ENCODE results near the gene NALCN.
A peak's percentile ranks its signal among the peaks of the same experiment; 100 is the strongest.

The NALCN gene

GRCh38 chr13:101291206-101291605 is 125.1 kb downstream of the NALCN start:
- DNase-seq (ENCODE audit: low read depth): no peak

DNA sequence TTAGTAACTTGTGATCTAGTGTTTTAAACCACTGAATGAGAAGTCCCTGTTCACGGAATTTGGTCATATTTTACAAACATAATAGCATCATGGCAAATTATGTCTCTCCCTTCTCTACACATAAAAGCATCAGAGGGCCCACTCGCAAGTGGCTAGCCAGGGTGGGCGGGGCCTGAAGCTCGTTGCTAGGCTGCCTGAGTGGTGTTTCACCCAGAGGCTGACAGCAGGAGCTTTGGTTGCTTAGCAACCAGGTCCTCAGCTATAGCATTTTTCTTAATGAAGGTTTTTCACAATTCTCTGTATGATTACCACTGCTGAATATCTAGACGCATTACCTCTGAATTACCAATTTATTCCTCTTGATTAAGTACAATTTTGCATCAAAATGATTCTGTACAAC is 126.5 kb downstream of the NALCN start:
- no peak for DNase-seq (ENCODE audit: low read depth)

- DNase-seq (ENCODE audit: low read depth): no peak
These were observed 132.5 kb downstream of the NALCN start for GRCh38 chr13:101283782-101284181.

DNA sequence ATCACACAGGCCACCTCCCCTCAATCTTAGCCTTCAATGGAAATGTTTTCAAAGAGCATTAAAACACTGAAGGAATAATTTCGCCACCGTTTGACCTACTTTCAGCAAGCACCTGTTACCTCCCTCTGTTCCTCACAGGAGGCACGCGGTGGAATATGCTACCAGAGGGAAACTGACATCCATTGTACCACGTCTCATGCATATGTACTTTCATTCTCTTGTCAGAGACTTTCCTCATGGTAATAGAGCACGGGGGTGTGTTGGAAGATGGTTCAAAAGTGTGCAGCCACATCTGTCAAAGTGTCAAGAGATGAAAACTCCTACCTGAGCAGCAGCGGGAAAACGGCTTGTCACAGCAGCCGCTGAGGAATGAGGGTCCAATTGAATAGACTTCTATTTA is 143.4 kb downstream of the NALCN start:
- DNase-seq (ENCODE audit: low read depth): no peak

- DNase-seq (ENCODE audit: low read depth): no peak
These were observed 144.5 kb downstream of the NALCN start for GRCh38 chr13:101271681-101272245.

DNA sequence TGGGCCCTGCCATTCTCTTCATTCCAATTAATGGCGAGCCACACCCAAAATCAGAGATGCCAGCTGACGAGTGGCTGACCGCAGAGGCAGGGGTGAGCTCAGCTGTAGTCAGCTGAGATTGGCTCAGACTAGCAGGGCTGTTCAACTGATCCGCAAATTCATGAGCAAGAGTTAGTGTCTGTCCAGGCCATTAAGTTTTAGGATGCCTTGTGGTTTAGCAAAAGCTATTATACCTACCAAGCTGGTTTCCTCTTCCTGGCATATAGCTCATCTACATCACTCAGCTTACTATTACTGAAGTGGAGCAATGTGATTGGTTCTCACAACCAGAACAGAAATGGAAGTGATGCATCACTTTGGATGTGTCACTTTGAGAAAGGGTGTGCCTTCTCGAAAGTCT is 148.7 kb downstream of the NALCN start:
- no peak for DNase-seq (ENCODE audit: low read depth)

DNA sequence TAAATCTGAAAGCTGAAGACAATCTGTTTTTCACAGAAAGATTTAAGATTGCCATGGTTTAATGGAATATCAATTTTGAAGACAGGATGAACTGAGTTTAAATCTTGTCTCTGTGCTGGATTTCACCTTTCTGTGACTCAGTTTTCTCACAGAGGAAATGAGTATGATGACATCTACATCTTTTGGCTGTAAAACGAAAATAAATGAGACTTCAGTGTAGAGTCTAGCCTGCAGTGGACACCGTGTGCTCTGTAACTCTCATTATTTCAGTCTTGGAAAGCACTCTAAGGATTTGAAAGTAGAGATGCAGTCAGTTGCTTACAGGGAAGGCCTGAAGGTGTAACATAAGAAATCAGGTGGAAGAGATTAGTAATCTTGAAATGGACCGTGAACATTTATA is 150.4 kb downstream of the NALCN start:
- DNase-seq (ENCODE audit: low read depth): no peak

DNA sequence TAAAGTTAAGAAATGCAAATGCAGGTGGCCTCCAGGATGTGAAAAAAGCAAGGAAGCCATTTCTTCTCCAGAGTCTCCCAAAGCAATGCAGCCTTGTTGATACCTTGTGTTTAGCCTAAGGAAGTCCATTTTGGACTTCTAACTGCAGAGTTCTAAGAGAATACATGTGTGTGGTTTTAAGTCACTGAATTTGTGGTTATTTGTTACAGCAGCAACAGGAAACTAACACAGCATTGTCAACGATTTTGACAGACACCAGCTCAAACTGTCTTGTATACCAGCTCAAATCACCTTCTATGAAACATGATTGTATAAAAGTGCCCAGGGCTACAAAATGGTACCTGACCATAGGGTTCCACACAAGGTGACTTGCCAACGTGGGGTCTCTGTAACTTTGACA is 151.4 kb downstream of the NALCN start:
- DNase-seq (ENCODE audit: low read depth): no peak

DNA sequence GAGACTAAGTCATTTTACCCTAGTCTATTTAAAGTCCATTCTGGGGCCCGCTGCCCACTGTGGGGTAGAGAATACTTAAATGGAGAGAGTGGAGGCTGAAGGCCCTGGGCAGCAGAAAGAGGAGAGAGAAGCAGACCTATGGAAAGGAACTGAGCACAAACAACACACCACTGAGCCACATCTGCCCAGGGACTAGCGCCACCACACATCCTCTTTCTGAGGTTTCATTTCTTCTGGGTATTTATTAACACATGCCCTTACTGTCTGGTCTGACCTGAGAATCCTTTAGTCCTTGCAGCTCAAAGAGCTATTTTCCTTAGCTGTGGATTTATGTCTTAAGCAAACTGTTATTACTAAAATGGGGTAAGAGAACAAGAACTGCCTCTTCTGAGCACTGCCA is 154.0 kb downstream of the NALCN start:
- no peak for DNase-seq (ENCODE audit: low read depth)

DNA sequence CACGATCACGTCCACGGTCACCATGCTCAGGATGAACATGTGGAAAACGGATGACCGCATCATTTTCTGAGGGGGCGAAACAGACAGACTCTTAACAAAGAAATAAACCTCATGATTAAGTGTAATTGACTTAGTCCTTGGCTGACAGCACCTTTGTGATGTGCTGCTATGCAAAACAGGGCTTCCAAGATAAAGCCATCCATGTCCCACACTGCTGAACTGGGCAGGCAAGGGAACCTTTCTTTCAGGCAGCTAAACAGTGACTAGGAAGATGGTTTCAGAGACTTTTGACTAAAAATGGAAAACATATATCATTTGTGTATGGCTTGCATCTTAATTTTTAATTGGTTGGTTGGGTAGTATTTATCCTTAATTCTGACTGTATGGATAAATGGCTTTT is 157.8 kb downstream of the NALCN start:
- no peak for DNase-seq (ENCODE audit: low read depth)

GRCh38 chr13:101258071-101258470 is 158.2 kb downstream of the NALCN start:
- peak; percentile 82 for DNase-seq (ENCODE audit: low read depth)

- DNase-seq (ENCODE audit: low read depth): no peak
These were observed 167.4 kb downstream of the NALCN start for GRCh38 chr13:101248739-101249514.

- no peak for DNase-seq (ENCODE audit: low read depth)
These were observed 173.6 kb downstream of the NALCN start for GRCh38 chr13:101242720-101243119.

GRCh38 chr13:101238555-101238954 is 177.8 kb downstream of the NALCN start:
- DNase-seq (ENCODE audit: low read depth): no peak

GRCh38 chr13:101231751-101232428 is 184.4 kb downstream of the NALCN start:
- DNase-seq (ENCODE audit: low read depth): no peak

GRCh38 chr13:101230271-101230890 is 185.9 kb downstream of the NALCN start:
- no peak for DNase-seq (ENCODE audit: low read depth)

- DNase-seq (ENCODE audit: low read depth): no peak
These were observed 196.6 kb downstream of the NALCN start for GRCh38 chr13:101219609-101220265.

DNA sequence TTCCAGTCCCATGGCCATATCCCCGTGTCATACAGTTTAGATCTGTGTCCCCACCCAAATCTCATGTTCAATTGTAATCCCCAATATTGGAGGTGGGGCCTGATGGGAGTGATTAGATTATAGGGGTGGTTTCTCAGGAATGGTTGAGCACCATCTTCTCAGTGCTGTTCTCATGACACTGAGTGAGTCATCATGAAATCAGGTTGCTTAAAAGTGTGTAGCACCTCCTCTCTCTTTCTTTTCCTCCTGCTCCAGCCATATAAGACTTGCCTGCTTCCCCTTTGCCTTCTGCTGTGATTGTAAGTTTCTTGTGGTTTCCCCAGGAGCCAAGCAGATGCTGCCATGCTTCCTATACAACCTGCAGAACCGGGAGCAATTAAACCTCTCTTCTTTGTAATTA is 197.8 kb downstream of the NALCN start:
- no peak for DNase-seq (ENCODE audit: low read depth)

DNA sequence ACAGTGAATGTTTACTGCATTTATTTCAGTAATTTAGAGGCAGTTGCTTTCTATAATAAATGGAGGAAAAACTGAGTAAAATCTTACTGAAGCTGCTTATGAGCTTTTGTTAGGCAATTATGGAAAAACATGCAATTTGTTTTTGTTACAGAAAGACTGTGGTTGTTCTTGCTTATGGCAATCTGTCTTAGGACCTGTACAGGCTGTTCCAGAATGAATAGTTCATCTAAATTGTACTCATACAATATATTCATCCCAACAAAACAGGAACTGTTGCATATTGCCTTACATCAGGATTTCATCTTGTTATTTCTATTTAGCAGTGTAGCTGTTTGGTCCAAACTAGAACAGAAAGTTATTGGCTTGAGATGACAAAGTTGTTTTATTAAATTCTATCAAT is 199.2 kb downstream of the NALCN start:
- DNase-seq (ENCODE audit: low read depth): peak; percentile 59

DNA sequence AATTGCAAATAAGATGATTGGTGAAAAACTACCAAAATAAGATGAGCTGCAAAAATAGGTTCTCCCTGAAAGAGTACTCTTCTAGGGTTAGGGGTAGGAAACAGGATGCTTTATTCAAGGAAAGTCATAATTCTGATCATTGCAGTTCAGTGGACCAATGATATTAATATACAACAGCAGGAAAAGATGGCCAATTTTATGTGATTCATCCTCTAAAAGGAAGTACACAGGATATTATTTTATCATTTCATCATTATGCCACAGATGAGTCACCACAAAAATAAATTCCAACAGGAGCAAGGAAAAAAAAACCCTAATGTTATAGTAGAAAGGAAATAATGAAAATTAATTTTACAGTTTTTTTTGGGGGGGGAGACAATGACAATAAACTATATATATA is 205.0 kb downstream of the NALCN start:
- DNase-seq (ENCODE audit: low read depth): peak; percentile 47

GRCh38 chr13:101210774-101211173 is 205.5 kb downstream of the NALCN start:
- DNase-seq (ENCODE audit: low read depth): no peak

- DNase-seq (ENCODE audit: low read depth): no peak
These were observed 207.0 kb downstream of the NALCN start for GRCh38 chr13:101209206-101209893.

Measured in fibroblast of gingiva (primary cell).